ENCODE data around the gene TMOD2.
"Not testable (repeated sequence)": the region's sequence is repeated elsewhere in the genome, so short reads cannot be mapped to it uniquely, and the experiment has no call there.

The TMOD2 gene

GRCh38 chr15:51768018-51768417 is 16.6 kb downstream of the TMOD2 start:
- DNase-seq = peak in 2 of 56 donors; percentile 6 to 17

- no peak for DNase-seq
Measured at GRCh38 chr15:51770902-51771301, 19.5 kb downstream of the TMOD2 start.

GRCh38 chr15:51771773-51772172 is 20.4 kb downstream of the TMOD2 start:
- no peak for DNase-seq

GRCh38 chr15:51774916-51775315 is 23.5 kb downstream of the TMOD2 start:
- no peak for DNase-seq

- DNase-seq = peak in 28 of 56 donors; percentile 7 to 63 (median 28)
Measured at GRCh38 chr15:51775967-51776816, 24.8 kb downstream of the TMOD2 start.

- DNase-seq = peak in 41 of 56 donors; percentile 7 to 90 (median 47)
Measured at GRCh38 chr15:51776952-51777569, 25.7 kb downstream of the TMOD2 start.

GRCh38 chr15:51780636-51781035 is 29.2 kb downstream of the TMOD2 start:
- DNase-seq = no peak

- no peak for DNase-seq
Measured at GRCh38 chr15:51781506-51781905, 30.1 kb downstream of the TMOD2 start.

- no peak for DNase-seq
Measured at GRCh38 chr15:51782357-51782896, 31.0 kb downstream of the TMOD2 start.

- DNase-seq = no peak
Measured at GRCh38 chr15:51783967-51784366, 32.6 kb downstream of the TMOD2 start.

- not testable (repeated sequence) for DNase-seq
Measured at GRCh38 chr15:51787130-51787529, 35.7 kb downstream of the TMOD2 start.

- not testable (repeated sequence) for DNase-seq
Measured at GRCh38 chr15:51792474-51792873, 41.1 kb downstream of the TMOD2 start.

GRCh38 chr15:51793521-51794305 is 42.3 kb downstream of the TMOD2 start:
- peak in 21 of 56 donors; percentile 5 to 66 (median 33) for DNase-seq

- DNase-seq = no peak
Measured at GRCh38 chr15:51796847-51797401, 45.5 kb downstream of the TMOD2 start.

GRCh38 chr15:51798281-51798680 is 46.9 kb downstream of the TMOD2 start:
- DNase-seq = no peak

- DNase-seq = peak in 7 of 56 donors; percentile 4 to 29 (median 13)
Measured at GRCh38 chr15:51799282-51800252, 48.2 kb downstream of the TMOD2 start.

GRCh38 chr15:51801391-51801835 is 50.0 kb downstream of the TMOD2 start:
- peak in 11 of 56 donors; percentile 1 to 36 (median 14) for DNase-seq

- no peak for DNase-seq
Measured at GRCh38 chr15:51802593-51802992, 51.2 kb downstream of the TMOD2 start.

GRCh38 chr15:51803965-51804364 is 52.6 kb downstream of the TMOD2 start:
- no peak for DNase-seq

GRCh38 chr15:51806123-51806522 is 54.7 kb downstream of the TMOD2 start:
- DNase-seq = no peak
